ENCODE data around the gene FER1L5.
"Not testable (repeated sequence)": the region's sequence is repeated elsewhere in the genome, so short reads cannot be mapped to it uniquely, and the experiment has no call there.

FER1L5 gene

GRCh38 chr2:96638144-96639121, 4.1 kb upstream of the FER1L5 start, which contains the start of gene KANSL3:
Gene KANSL3 (minus strand): TSS chr2:96638312. CDS start chr2:96637135, 1,177 bp downstream.
- Histone ChIP-seq H3K4me3 (ENCODE audit: low read length) (peak within 1 kb of the TSS; percentile 82), H3K27me3 (ENCODE audit: control insufficient read depth, insufficient read depth, low read length) (no peaks in the 10 kb centered on the region), H3K9ac (ENCODE audit: low read length) (peak within 1 kb of the TSS; percentile 96), H3K4me1 (ENCODE audit: control insufficient read depth, insufficient read depth, low read length) (peaks cover 11% of the 10 kb centered on the region), H3K9me3 (ENCODE audit: control insufficient read depth, low read length) (no peaks in the 10 kb centered on the region), H3K36me3 (ENCODE audit: control insufficient read depth, insufficient read depth, low read length) (no peaks in the 10 kb centered on the region)

GRCh38 chr2:96647681-96648080, 5.1 kb downstream of the FER1L5 start:
- Histone ChIP-seq H3K9ac (ENCODE audit: low read length) (no peak overlapping the region), H3K4me1 (ENCODE audit: control insufficient read depth, insufficient read depth, low read length) (no peaks in the 10 kb centered on the region), H3K36me3 (ENCODE audit: control insufficient read depth, insufficient read depth, low read length) (no peaks in the 10 kb centered on the region), H3K4me3 (ENCODE audit: low read length) (no peak overlapping the region), H3K9me3 (ENCODE audit: control insufficient read depth, low read length) (no peaks in the 10 kb centered on the region), H3K27me3 (ENCODE audit: control insufficient read depth, insufficient read depth, low read length) (no peaks in the 10 kb centered on the region)

GRCh38 chr2:96648306-96648930, 5.9 kb downstream of the FER1L5 start:
- no peaks in the 10 kb centered on the region for H3K9me3 ChIP-seq (ENCODE audit: control insufficient read depth, low read length)
- H3K4me1 ChIP-seq (ENCODE audit: control insufficient read depth, insufficient read depth, low read length) = no peaks in the 10 kb centered on the region
- H3K27me3 ChIP-seq (ENCODE audit: control insufficient read depth, insufficient read depth, low read length) = no peaks in the 10 kb centered on the region
- H3K9ac ChIP-seq (ENCODE audit: low read length) = no peak overlapping the region
- no peak overlapping the region for H3K4me3 ChIP-seq (ENCODE audit: low read length)
- H3K36me3 ChIP-seq (ENCODE audit: control insufficient read depth, insufficient read depth, low read length) = no peaks in the 10 kb centered on the region

GRCh38 chr2:96649342-96649741, 6.8 kb downstream of the FER1L5 start:
- Histone ChIP-seq H3K9me3 (ENCODE audit: control insufficient read depth, low read length) (no peaks in the 10 kb centered on the region), H3K36me3 (ENCODE audit: control insufficient read depth, insufficient read depth, low read length) (no peaks in the 10 kb centered on the region), H3K4me1 (ENCODE audit: control insufficient read depth, insufficient read depth, low read length) (no peaks in the 10 kb centered on the region), H3K4me3 (ENCODE audit: low read length) (no peak overlapping the region), H3K9ac (ENCODE audit: low read length) (no peak overlapping the region), H3K27me3 (ENCODE audit: control insufficient read depth, insufficient read depth, low read length) (no peaks in the 10 kb centered on the region)

GRCh38 chr2:96651793-96652192, 9.2 kb downstream of the FER1L5 start:
- Histone ChIP-seq H3K4me3 (ENCODE audit: low read length) (no peak overlapping the region), H3K36me3 (ENCODE audit: control insufficient read depth, insufficient read depth, low read length) (no peaks in the 10 kb centered on the region), H3K9me3 (ENCODE audit: control insufficient read depth, low read length) (no peaks in the 10 kb centered on the region), H3K4me1 (ENCODE audit: control insufficient read depth, insufficient read depth, low read length) (no peaks in the 10 kb centered on the region), H3K27me3 (ENCODE audit: control insufficient read depth, insufficient read depth, low read length) (no peaks in the 10 kb centered on the region), H3K9ac (ENCODE audit: low read length) (no peak overlapping the region)

- H3K4me3 ChIP-seq (ENCODE audit: low read length); H3K4me1 ChIP-seq (ENCODE audit: control insufficient read depth, insufficient read depth, low read length); H3K9me3 ChIP-seq (ENCODE audit: control insufficient read depth, low read length); H3K27me3 ChIP-seq (ENCODE audit: control insufficient read depth, insufficient read depth, low read length); H3K36me3 ChIP-seq (ENCODE audit: control insufficient read depth, insufficient read depth, low read length); H3K9ac ChIP-seq (ENCODE audit: low read length): not testable (repeated sequence)
These were observed 12.2 kb downstream of the FER1L5 start for GRCh38 chr2:96654791-96655190.

GRCh38 chr2:96655526-96655925, 13.0 kb downstream of the FER1L5 start:
- H3K4me1 ChIP-seq (ENCODE audit: control insufficient read depth, insufficient read depth, low read length) = no peaks in the 10 kb centered on the region
- no peak overlapping the region for H3K4me3 ChIP-seq (ENCODE audit: low read length)
- H3K9ac ChIP-seq (ENCODE audit: low read length) = no peak overlapping the region
- H3K36me3 ChIP-seq (ENCODE audit: control insufficient read depth, insufficient read depth, low read length) = no peaks in the 10 kb centered on the region
- H3K27me3 ChIP-seq (ENCODE audit: control insufficient read depth, insufficient read depth, low read length) = no peaks in the 10 kb centered on the region
- H3K9me3 ChIP-seq (ENCODE audit: control insufficient read depth, low read length) = no peaks in the 10 kb centered on the region

GRCh38 chr2:96656540-96656939, 14.0 kb downstream of the FER1L5 start:
- no peaks in the 10 kb centered on the region for H3K27me3 ChIP-seq (ENCODE audit: control insufficient read depth, insufficient read depth, low read length)
- no peaks in the 10 kb centered on the region for H3K4me1 ChIP-seq (ENCODE audit: control insufficient read depth, insufficient read depth, low read length)
- H3K4me3 ChIP-seq (ENCODE audit: low read length) = no peak overlapping the region
- no peaks in the 10 kb centered on the region for H3K9me3 ChIP-seq (ENCODE audit: control insufficient read depth, low read length)
- H3K36me3 ChIP-seq (ENCODE audit: control insufficient read depth, insufficient read depth, low read length) = no peaks in the 10 kb centered on the region
- H3K9ac ChIP-seq (ENCODE audit: low read length) = no peak overlapping the region

- H3K4me3 ChIP-seq (ENCODE audit: low read length) = no peak overlapping the region
- no peaks in the 10 kb centered on the region for H3K9me3 ChIP-seq (ENCODE audit: control insufficient read depth, low read length)
- no peak overlapping the region for H3K9ac ChIP-seq (ENCODE audit: low read length)
- no peaks in the 10 kb centered on the region for H3K27me3 ChIP-seq (ENCODE audit: control insufficient read depth, insufficient read depth, low read length)
- no peaks in the 10 kb centered on the region for H3K4me1 ChIP-seq (ENCODE audit: control insufficient read depth, insufficient read depth, low read length)
- no peaks in the 10 kb centered on the region for H3K36me3 ChIP-seq (ENCODE audit: control insufficient read depth, insufficient read depth, low read length)
These were observed 18.8 kb downstream of the FER1L5 start for GRCh38 chr2:96661324-96661723.

GRCh38 chr2:96662360-96662759, 19.8 kb downstream of the FER1L5 start:
- H3K9me3 ChIP-seq (ENCODE audit: control insufficient read depth, low read length) = no peaks in the 10 kb centered on the region
- H3K4me1 ChIP-seq (ENCODE audit: control insufficient read depth, insufficient read depth, low read length) = no peaks in the 10 kb centered on the region
- H3K36me3 ChIP-seq (ENCODE audit: control insufficient read depth, insufficient read depth, low read length) = no peaks in the 10 kb centered on the region
- no peaks in the 10 kb centered on the region for H3K27me3 ChIP-seq (ENCODE audit: control insufficient read depth, insufficient read depth, low read length)
- no peak overlapping the region for H3K9ac ChIP-seq (ENCODE audit: low read length)
- no peak overlapping the region for H3K4me3 ChIP-seq (ENCODE audit: low read length)

GRCh38 chr2:96663177-96663576, 20.6 kb downstream of the FER1L5 start:
- Histone ChIP-seq H3K9ac (ENCODE audit: low read length) (no peak overlapping the region), H3K27me3 (ENCODE audit: control insufficient read depth, insufficient read depth, low read length) (no peaks in the 10 kb centered on the region), H3K4me1 (ENCODE audit: control insufficient read depth, insufficient read depth, low read length) (no peaks in the 10 kb centered on the region), H3K4me3 (ENCODE audit: low read length) (no peak overlapping the region), H3K36me3 (ENCODE audit: control insufficient read depth, insufficient read depth, low read length) (no peaks in the 10 kb centered on the region), H3K9me3 (ENCODE audit: control insufficient read depth, low read length) (no peaks in the 10 kb centered on the region)

- Histone ChIP-seq H3K27me3 (ENCODE audit: control insufficient read depth, insufficient read depth, low read length) (no peaks in the 10 kb centered on the region), H3K4me3 (ENCODE audit: low read length) (no peak overlapping the region), H3K9me3 (ENCODE audit: control insufficient read depth, low read length) (no peaks in the 10 kb centered on the region), H3K9ac (ENCODE audit: low read length) (no peak overlapping the region), H3K4me1 (ENCODE audit: control insufficient read depth, insufficient read depth, low read length) (no peaks in the 10 kb centered on the region), H3K36me3 (ENCODE audit: control insufficient read depth, insufficient read depth, low read length) (no peaks in the 10 kb centered on the region)
These were observed 21.3 kb downstream of the FER1L5 start for GRCh38 chr2:96663829-96664228.

Measured in mucosa of stomach (tissue), 1 donor.